Spleen (tissue), 11 donors: ENCODE results near the gene NAP1L5. TPM values are rescaled to one million over a fixed set of nuclear protein-coding genes. Genes with fewer than 3 reads are reported as not detected.

ENCODE experiments used
- DNase-seq: peaks from one replicate; pipeline ENCODE4 v3.0.0-alpha.2; 2020
- H3K27ac ChIP-seq, 8 donors: fragments of 200-600 bp; sonication (generic) in 7 of 8; 1 replicate in 4 of 8; 2 replicates in 4 of 8; pipeline versions ENCODE4 v1.5.0 to v1.8.0; 2016 to 2021; ENCODE audit warnings: inconsistent platforms in 4 of 8, mild to moderate bottlenecking in 4 of 8, moderate library complexity in 1 of 8
- H3K27me3 ChIP-seq, 7 donors: fragments of 200-600 bp; sonication (generic) in 6 of 7; replicated peaks in 1 of 7; 1 replicate in 4 of 7; 2 replicates in 3 of 7; pipeline versions ENCODE4 v1.5.0 to v1.8.0; 2016 to 2021; ENCODE audit warnings: inconsistent platforms in 3 of 7, mild to moderate bottlenecking in 1 of 7
- H3K36me3 ChIP-seq, 6 donors: fragments of 200-600 bp; sonication (generic) in 5 of 6; 1 replicate in 4 of 6; 2 replicates in 2 of 6; pipeline versions ENCODE4 v1.5.0 to v1.8.0; 2016 to 2021; ENCODE audit warnings: inconsistent platforms in 2 of 6
- H3K4me1 ChIP-seq, 6 donors: fragments of 200-600 bp; sonication (generic) in 5 of 6; 1 replicate in 3 of 6; 2 replicates in 3 of 6; pipeline versions ENCODE4 v1.5.0 to v1.8.0; 2016 to 2021; ENCODE audit warnings: inconsistent platforms in 3 of 6
- H3K4me3 ChIP-seq, 8 donors: fragments of 200-600 bp; sonication (generic) in 7 of 8; 1 replicate in 4 of 8; 2 replicates in 4 of 8; pipeline versions ENCODE4 v1.5.0 to v1.8.0; 2016 to 2021; ENCODE audit warnings: inconsistent platforms in 4 of 8, mild to moderate bottlenecking in 4 of 8, moderate library complexity in 2 of 8
- H3K9me3 ChIP-seq, 8 donors: fragments of 200-600 bp; sonication (generic) in 7 of 8; 1 replicate in 4 of 8; 2 replicates in 4 of 8; pipeline versions ENCODE4 v1.5.0 to v1.8.0; 2016 to 2021; ENCODE audit warnings: inconsistent platforms in 4 of 8
- POLR2A ChIP-seq, 3 donors: fragments of 450-650 bp; IDR thresholded peaks; one replicate each; pipeline ENCODE4 v1.5.1; 2017; ENCODE audit warnings: antibody characterized with exemption in 3 of 3, mild to moderate bottlenecking in 1 of 3
- POLR2AphosphoS5 ChIP-seq, 3 donors: sonication (generic); formaldehyde crosslinking; IDR thresholded peaks; one replicate each; pipeline ENCODE4 v1.5.1; 2017; ENCODE audit warnings: antibody characterized with exemption in 3 of 3
- WGBS, 5 donors: extraction: QIAGEN DNeasy Blood & Tissue Kit in 3 of 5; methylation state at CpG; one replicate each; pipeline versions ENCODE4 v1.1.5 to v1.1.7; 2013 to 2018; 5-methylcytosine and 5-hydroxymethylcytosine counted together
- intact Hi-C: fragments of 100-400 bp; cut with DNase I; formaldehyde crosslinking; loops from one replicate; pipeline ENCODE4 v1.15.0; 2023; ENCODE audit warnings: low total_unique reads
- polyA plus RNA-seq, 3 donors: library from polyadenylated mRNA; stranded (reverse); fragments of 200-250 nt; gene quantifications; one replicate each; pipeline ENCODE4 v1.2.1, GENCODE V29; 2013
- total RNA-seq, 7 donors: library from RNA; depleted of rRNA in 3 of 7; stranded (reverse); fragments of >200 nt in 3 of 7; fragmentation: NEBNext Ultra II Directional in 4 of 7; extraction: Animal tissue kit (Norgen Biotek cat#: 25700) in 4 of 7; gene quantifications; one replicate each; pipeline versions ENCODE4 v1.1.0 to v1.2.1, GENCODE V29; 2016 to 2021
- TF ChIP-seq, protein P1 (sequence below), 11 experiments: fragments of 200-600 bp in 7 of 11; fragments of 450-650 bp in 4 of 11; sonication (generic) in 4 of 11; IDR thresholded peaks in 8 of 11; conservative IDR thresholded peaks in 3 of 11; 1 replicate in 7 of 11; 2 replicates in 4 of 11; pipeline versions ENCODE4 v1.4.0 to v1.8.0; 2016 to 2021; ENCODE audit warnings: antibody characterized with exemption in 11 of 11, inconsistent platforms in 4 of 11, mild to moderate bottlenecking in 1 of 11
- donor health status: healthy with polysubstance abuse.
- donor health status: DM: no; HTN: no; CAD: no; lungs with moderate emphysema.
- donor health status: DM: no; HTN: no; CAD: no.
- donor health status: Bipolar disorder and iron deficiency.
- donor health status: healthy.
- donor health status: DM: no; HTN: no; CAD: no.
- donor health status: DM: yes; HTN: yes; CAD: no.

Gene NAP1L5
- total and polyA plus RNA-seq, 10 donors: 3.5 to 6.7 (median 4.9) TPM

DNA sequence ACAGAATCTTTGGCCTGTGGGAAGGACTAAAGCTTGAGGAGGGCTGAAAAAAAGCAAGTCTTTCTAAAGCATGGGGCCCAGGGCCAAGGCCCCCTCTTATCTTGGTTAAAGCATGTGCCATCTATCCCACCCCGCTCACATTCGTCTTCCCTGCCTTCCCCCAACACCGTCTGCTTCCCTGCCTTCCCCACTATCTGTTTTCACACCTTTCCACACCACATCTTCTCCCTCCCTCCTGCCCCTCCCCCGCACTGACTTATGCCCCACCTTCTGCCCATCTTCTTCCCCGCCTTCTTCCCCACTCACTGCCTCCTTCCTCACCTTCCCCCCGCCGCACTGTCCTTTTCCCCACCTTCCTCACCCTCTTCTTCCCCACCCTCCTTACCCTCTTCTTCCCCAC, 890 bp upstream of the NAP1L5 start:
- 93 to 99% (median 95%) methylated on average over 7 of the region's 7 CpGs for WGBS, 5 donors
- H3K27me3 ChIP-seq: no peaks in the 10 kb centered on the region
- peaks cover 0 to 14% (median 7%) of the 10 kb centered on the region in 6 donors for H3K4me1 ChIP-seq
- intact Hi-C loops: no loop called here
- H3K27ac ChIP-seq: no peak overlapping the region
- H3K9me3 ChIP-seq: no peaks in the 10 kb centered on the region
- TF ChIP-seq POLR2A (IDR thresholded peaks at IDR 0.05) (no peak), POLR2AphosphoS5 (IDR thresholded peaks at IDR 0.05) (no peak)
- TF ChIP-seq, protein P1, sequence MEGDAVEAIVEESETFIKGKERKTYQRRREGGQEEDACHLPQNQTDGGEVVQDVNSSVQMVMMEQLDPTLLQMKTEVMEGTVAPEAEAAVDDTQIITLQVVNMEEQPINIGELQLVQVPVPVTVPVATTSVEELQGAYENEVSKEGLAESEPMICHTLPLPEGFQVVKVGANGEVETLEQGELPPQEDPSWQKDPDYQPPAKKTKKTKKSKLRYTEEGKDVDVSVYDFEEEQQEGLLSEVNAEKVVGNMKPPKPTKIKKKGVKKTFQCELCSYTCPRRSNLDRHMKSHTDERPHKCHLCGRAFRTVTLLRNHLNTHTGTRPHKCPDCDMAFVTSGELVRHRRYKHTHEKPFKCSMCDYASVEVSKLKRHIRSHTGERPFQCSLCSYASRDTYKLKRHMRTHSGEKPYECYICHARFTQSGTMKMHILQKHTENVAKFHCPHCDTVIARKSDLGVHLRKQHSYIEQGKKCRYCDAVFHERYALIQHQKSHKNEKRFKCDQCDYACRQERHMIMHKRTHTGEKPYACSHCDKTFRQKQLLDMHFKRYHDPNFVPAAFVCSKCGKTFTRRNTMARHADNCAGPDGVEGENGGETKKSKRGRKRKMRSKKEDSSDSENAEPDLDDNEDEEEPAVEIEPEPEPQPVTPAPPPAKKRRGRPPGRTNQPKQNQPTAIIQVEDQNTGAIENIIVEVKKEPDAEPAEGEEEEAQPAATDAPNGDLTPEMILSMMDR (IDR thresholded peaks at IDR 0.05 in 8 of 11, conservative IDR thresholded peaks at IDR 0.05 in 3 of 11): no peak
- DNase-seq: no peak
- no peak overlapping the region for H3K4me3 ChIP-seq
- H3K36me3 ChIP-seq: peaks cover 0 to 61% (median 9%) of the 10 kb centered on the region in 6 donors

GRCh38 chr4:88697141-88697540, 488 bp downstream of the NAP1L5 start:
- Histone ChIP-seq H3K27ac (peak overlapping the region in 7 of 8 donors; percentile 55 to 81 (median 68)), H3K36me3 (peaks cover 0 to 54% (median 5%) of the 10 kb centered on the region in 6 donors), H3K27me3 (no peaks in the 10 kb centered on the region), H3K4me3 (peak overlapping the region; percentile 37 to 76 (median 54)), H3K9me3 (no peaks in the 10 kb centered on the region), H3K4me1 (peaks cover 0 to 15% (median 7%) of the 10 kb centered on the region in 6 donors)
- intact Hi-C loops: no loop called here
- TF ChIP-seq POLR2AphosphoS5 (IDR thresholded peaks at IDR 0.05): no peak
- TF ChIP-seq, protein P1 (IDR thresholded peaks at IDR 0.05 in 8 of 11, conservative IDR thresholded peaks at IDR 0.05 in 3 of 11): no peak
- no peak for TF ChIP-seq POLR2A (IDR thresholded peaks at IDR 0.05)
- DNase-seq: no peak
- WGBS, 5 donors: 44 to 53% (median 52%) methylated on average over 18 of the region's 18 CpGs

DNA sequence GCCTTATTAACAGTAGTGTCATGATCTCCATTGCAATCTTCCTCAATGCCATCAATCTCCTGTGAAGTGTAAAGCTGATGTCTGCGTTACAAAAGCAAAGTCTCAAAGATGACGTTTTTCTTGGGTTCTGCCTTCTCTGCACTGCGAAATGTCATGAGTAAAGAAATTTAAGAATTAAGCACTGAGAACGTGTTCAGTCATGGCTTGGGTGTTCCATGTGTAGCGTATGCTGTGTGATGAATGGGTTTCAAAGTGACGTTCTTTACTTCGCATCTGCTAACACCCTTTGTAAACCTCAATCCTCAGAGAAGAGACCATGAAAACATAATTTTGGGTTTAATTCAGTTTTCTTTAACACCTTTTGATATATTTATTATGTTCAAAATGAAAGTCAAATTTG, 999 bp downstream of the NAP1L5 start:
- no peak for DNase-seq
- H3K4me1 ChIP-seq: peaks cover 0 to 15% (median 7%) of the 10 kb centered on the region in 6 donors
- intact Hi-C loops: no loop called here
- peak overlapping the region in 1 of 8 donors; percentile 78 for H3K27ac ChIP-seq
- no peaks in the 10 kb centered on the region for H3K9me3 ChIP-seq
- WGBS, 5 donors: 77 to 92% (median 83%) methylated on average over 7 of the region's 7 CpGs
- peaks cover 0 to 54% (median 5%) of the 10 kb centered on the region in 6 donors for H3K36me3 ChIP-seq
- no peaks in the 10 kb centered on the region for H3K27me3 ChIP-seq
- peak overlapping the region in 7 of 8 donors; percentile 45 to 76 (median 55) for H3K4me3 ChIP-seq
- TF ChIP-seq, protein P1 (IDR thresholded peaks at IDR 0.05 in 8 of 11, conservative IDR thresholded peaks at IDR 0.05 in 3 of 11): no peak
- TF ChIP-seq POLR2A (IDR thresholded peaks at IDR 0.05) (no peak), POLR2AphosphoS5 (IDR thresholded peaks at IDR 0.05) (no peak)

DNA sequence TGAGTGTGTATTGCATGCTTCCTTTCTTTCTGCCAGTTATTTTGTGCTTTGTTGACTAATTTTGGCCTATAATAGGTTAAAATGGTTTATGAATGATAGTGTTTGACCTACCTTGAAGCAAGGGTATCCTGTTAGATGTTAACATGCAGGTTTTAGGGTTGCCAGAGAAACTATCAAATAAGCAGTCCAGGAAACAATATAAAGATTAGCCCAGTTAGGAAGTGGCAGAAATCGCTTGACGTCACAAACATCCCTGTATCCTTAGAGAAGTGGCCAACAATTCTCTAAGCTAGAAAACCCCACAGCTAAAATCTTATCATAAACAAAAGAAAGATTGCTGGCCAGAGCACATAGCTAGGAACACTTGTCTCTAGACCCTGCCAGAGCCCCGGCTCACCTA, 3.8 kb downstream of the NAP1L5 start:
- 72 to 86% (median 78%) methylated on average over 3 of the region's 3 CpGs for WGBS, 5 donors
- H3K4me3 ChIP-seq: no peak overlapping the region
- intact Hi-C loops: no loop called here
- H3K36me3 ChIP-seq: peaks cover 0 to 74% (median 21%) of the 10 kb centered on the region in 6 donors
- DNase-seq: no peak
- H3K9me3 ChIP-seq: no peaks in the 10 kb centered on the region
- H3K4me1 ChIP-seq: peaks cover 0 to 15% (median 7%) of the 10 kb centered on the region in 6 donors
- no peaks in the 10 kb centered on the region for H3K27me3 ChIP-seq
- no peak overlapping the region for H3K27ac ChIP-seq
- no peak for TF ChIP-seq POLR2A (IDR thresholded peaks at IDR 0.05)
- no peak for TF ChIP-seq POLR2AphosphoS5 (IDR thresholded peaks at IDR 0.05)
- TF ChIP-seq, protein P1 (IDR thresholded peaks at IDR 0.05 in 8 of 11, conservative IDR thresholded peaks at IDR 0.05 in 3 of 11): no peak
